Upper lobe of left lung (tissue), 4 donors: ENCODE results near the gene SELENOO.

Source experiments
- CTCF ChIP-seq, 6 experiments: fragments of 450-650 bp in 4 of 6; fragments of 200-600 bp in 2 of 6; sonication (generic) in 2 of 6; IDR thresholded peaks; one replicate each; pipeline ENCODE4 v1.5.1; 2016 to 2019; ENCODE audit warnings: antibody characterized with exemption in 6 of 6
- POLR2AphosphoS5 ChIP-seq, 2 donors: sonication (generic); formaldehyde crosslinking; IDR thresholded peaks; one replicate each; pipeline ENCODE4 v1.5.1; 2017; ENCODE audit warnings: antibody characterized with exemption in 2 of 2

DNA sequence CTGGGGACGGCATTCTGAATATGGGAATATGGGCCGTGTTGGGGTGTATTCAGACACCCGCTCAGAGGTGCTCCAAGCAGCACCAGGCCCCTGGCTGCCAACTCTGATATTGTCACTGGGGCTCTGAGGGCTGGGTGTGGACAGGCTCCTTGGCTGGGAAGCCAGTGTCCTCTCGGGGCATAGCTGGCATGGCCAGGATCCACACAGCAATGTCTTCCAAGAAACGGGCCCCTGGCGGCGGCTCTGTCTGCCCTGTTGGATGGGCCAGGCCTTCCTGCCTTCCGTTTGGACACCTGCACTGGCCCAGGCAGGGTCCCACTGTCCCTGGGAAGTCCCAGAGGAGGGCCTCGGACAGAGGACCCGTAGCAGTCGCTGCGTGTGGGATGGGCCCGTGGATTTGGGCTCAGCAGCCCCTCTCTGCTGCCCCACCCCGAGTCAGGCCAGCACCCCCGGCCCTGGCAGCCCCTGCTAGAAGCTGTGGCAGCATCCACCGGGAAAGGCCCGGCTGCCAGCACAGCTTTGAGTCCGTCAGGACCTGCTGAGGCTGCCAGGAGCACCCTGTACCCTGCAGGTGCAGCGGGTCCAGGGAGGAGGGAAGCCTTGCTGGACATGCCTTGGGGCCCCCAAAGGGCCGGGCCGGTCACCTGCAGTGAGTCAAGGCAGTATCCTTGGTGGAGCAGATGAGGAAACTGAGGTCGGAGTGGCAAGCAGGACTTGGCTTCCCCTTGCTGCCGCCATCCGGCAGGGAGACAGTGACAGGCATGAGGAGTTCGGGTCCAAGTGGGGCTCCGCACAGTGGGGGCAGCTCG, 26.2 kb upstream of the SELENOO start:
- TF ChIP-seq CTCF (IDR thresholded peaks at IDR 0.05) = no peak
- TF ChIP-seq POLR2AphosphoS5 (IDR thresholded peaks at IDR 0.05) = no peak
